Effector memory CD8-positive, alpha-beta T cell (primary cell): Measurements from ENCODE around the gene KRTAP10-2.

ENCODE experiments used
- ATAC-seq: fragments of 150-1000 bp; cut with Tn5 transposase; replicated peaks from 2 replicates; pipeline ENCODE4 v1.10.0; 2021; ENCODE audit warnings: mild to moderate bottlenecking, moderate library complexity
- DNase-seq, 3 experiments: peaks; one replicate each; pipeline ENCODE4 v3.0.0; 2021
- H3K27ac Mint-ChIP-seq, 2 donors: one replicate each; pipeline ENCODE4 v1.8.0; 2022; ENCODE audit warnings: mild to moderate bottlenecking in 2 of 2, mixed read lengths in 2 of 2, moderate library complexity in 2 of 2
- H3K27me3 Mint-ChIP-seq, 2 donors: one replicate each; pipeline ENCODE4 v1.8.0; 2022; ENCODE audit warnings: mixed read lengths in 2 of 2
- H3K36me3 Mint-ChIP-seq: one replicate; pipeline ENCODE4 v1.8.0; 2022; ENCODE audit warnings: mild to moderate bottlenecking, moderate library complexity, mixed read lengths; ENCODE audit not compliant: insufficient read depth
- H3K4me1 Mint-ChIP-seq, 2 donors: one replicate each; pipeline ENCODE4 v1.8.0; 2022; ENCODE audit warnings: low read depth in 2 of 2, mixed read lengths in 2 of 2
- H3K4me3 Mint-ChIP-seq, 2 donors: one replicate each; pipeline ENCODE4 v1.8.0; 2022; ENCODE audit warnings: mild to moderate bottlenecking in 2 of 2, mixed read lengths in 2 of 2, moderate library complexity in 2 of 2
- H3K9me3 Mint-ChIP-seq, 2 donors: one replicate each; pipeline ENCODE4 v1.8.0; 2022; ENCODE audit warnings: mixed read lengths in 2 of 2

The KRTAP10-2 gene

DNA sequence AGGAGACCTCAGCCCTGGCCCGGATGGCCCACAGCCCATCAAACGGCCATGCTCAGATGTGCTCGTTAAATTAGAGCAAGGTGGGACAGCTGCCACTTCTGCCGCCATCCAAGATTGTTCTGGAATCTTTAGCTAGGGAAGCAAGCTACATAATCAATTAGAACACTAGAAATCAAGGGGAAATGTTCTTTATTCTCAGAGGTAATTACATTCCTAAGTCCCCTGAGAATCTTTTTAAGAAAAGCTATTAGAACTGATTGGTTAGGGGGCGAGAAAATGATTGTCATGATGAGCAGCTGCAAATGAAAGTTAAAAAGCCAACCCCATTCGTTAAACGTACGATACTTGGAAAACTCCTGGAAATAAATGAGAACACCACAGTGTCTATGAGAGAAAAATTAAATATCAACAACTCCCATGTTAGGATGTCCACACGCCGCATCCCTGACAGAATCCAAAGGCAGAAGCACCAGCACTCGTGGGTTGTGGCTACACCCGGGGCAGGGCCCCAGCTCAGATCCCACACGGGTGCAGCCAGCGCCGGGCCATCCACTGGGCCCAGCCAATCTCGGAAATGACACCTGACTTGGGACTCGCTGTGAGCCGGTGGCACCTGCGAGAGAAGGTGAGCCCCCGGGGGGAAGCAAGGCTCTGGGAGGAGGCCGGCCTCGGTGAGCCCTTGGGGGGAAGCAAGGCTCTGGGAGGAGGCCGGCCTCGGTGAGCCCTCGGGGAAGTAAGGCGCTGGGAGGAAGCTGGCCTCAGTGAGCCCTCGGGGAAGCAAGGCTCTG lies 48.9 kb downstream of the KRTAP10-2 start:
- peak overlapping the region in 1 of 2 donors; percentile 18 for H3K27ac Mint-ChIP-seq
- H3K4me3 Mint-ChIP-seq: no peak overlapping the region
- no peaks in the 10 kb centered on the region for H3K4me1 Mint-ChIP-seq
- peaks cover 10 to 44% of the 10 kb centered on the region in 2 donors for H3K27me3 Mint-ChIP-seq
- DNase-seq (no peak), ATAC-seq (no peak)
- H3K36me3 Mint-ChIP-seq: no peaks in the 10 kb centered on the region
- H3K9me3 Mint-ChIP-seq: no peaks in the 10 kb centered on the region
